ENCODE data around the gene NFIC. TPM values are rescaled to one million over a fixed set of nuclear protein-coding genes. Genes with fewer than 3 reads are reported as not detected.

The NFIC gene
- total and polyA plus RNA-seq, 10 of the 15 experiments (the other 5 are each of a cell fraction or from before 2014, with no cell fraction given): 0.71 to 53.5 (median 10.2) TPM

DNA sequence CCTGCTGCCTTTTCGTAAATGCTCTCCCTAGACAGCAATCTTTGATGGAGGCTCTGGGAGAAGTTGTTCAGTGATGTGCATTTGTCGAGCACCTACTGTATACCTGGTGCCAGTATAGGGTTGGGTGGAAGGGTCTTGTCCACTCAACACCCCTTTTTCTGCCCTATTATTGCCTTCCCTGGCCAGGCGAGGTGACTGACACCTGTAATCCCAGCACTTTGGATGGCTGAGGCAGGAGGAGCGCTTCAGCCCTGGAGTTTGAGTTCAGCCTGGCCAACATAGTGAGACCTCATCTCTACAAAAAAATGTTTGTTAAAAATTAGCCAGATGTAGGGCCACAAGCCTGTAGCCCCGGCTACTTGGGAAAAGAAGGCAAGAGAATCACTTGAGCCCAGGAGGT, 49.3 kb downstream of the NFIC start:
- Histone ChIP-seq H3K4me1 (ENCODE audit: control insufficient read depth, insufficient read depth, low read length) (no peaks in the 10 kb centered on the region), H2AFZ (ENCODE audit: control insufficient read depth, low read depth, low read length) (no peak overlapping the region), H3K4me3 (no peak overlapping the region), H3K27ac (ENCODE audit: control insufficient read depth, insufficient read depth) (no peak overlapping the region), H4K20me1 (ENCODE audit: control insufficient read depth, insufficient read depth) (no peaks in the 10 kb centered on the region), H3K9me3 (replicated peaks; ENCODE audit: control insufficient read depth, insufficient read depth, low read length) (no peaks in the 10 kb centered on the region), H3K4me2 (ENCODE audit: control insufficient read depth, insufficient read depth) (no peak overlapping the region), H3K79me2 (ENCODE audit: control insufficient read depth, insufficient read depth, low read length) (no peaks in the 10 kb centered on the region; the same call in none of the 2 replicates), H3K9ac (ENCODE audit: control insufficient read depth, insufficient read depth, low read length) (no peak overlapping the region), H3K36me3 (ENCODE audit: control insufficient read depth in 2 of 2, insufficient read depth in 2 of 2, low read length in 1 of 2) (peaks cover 3% of the 10 kb centered on the region in 2 experiments; a peak in 3 of 4 replicates), H3K27me3 (replicated peaks in 1 of 2; ENCODE audit: control insufficient read depth in 2 of 2, insufficient read depth in 2 of 2, low read length in 1 of 2) (no peaks in the 10 kb centered on the region)
- CTCF ChIA-PET: no interaction called here
- BruUV-seq (replicated peaks): no TSS peak
- FAIRE-seq (no peak), DNase-seq (ENCODE audit: low read depth, low spot score) (no peak), ATAC-seq (no peak)
- intact Hi-C loops (cut with micrococcal nuclease; ENCODE audit: unreplicated experiment): no loop called here
- in situ Hi-C loops (cut with MboI): no loop called here
- WGBS (ENCODE audit: insufficient coverage, insufficient replicate concordance, low lambda C conversion rate, missing lambda C conversion rate): 93% methylated on average over 4 of the region's 5 CpGs
- RAD21 ChIA-PET (ENCODE audit: unreplicated experiment): no interaction called here
- SMC1A ChIA-PET (ENCODE audit: uncharacterized antibody, unreplicated experiment): no interaction called here
- POLR2A ChIA-PET: no interaction called here
- TF ChIP-seq KAT2A (conservative IDR thresholded peaks at IDR 0.05; ENCODE audit: control insufficient read depth, low read depth, low read length) (no peak), ESRRA (IDR thresholded peaks at IDR 0.05; ENCODE audit: low read length) (no peak)

DNA sequence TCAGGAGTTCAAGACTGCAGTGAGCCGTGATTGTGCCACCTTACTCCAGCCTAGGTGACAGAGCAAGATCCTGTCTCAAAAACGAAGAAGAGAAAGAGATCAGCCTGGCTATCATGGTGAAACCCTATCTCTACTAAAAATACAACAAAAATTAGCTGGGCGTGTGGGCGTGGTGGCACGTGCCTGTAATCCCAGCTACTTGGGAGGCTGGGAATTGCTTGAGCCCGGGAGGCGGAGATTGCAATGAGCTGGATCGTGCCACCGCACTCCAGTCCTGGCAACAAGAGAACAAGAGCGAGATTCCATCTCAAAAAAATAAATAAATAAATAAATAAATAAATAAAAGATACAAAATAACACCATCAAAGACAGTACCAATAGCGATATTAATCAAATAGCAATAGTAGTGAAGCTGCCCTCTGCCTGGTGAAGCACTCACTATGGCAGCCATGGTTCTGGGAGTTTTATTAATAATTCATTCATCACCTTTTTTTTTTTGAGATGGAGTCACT, 53.9 kb downstream of the NFIC start:
- BruUV-seq (replicated peaks): no TSS peak
- H4K20me1 ChIP-seq (ENCODE audit: control insufficient read depth, insufficient read depth): no peaks in the 10 kb centered on the region
- H3K27ac ChIP-seq (ENCODE audit: control insufficient read depth, insufficient read depth): no peak overlapping the region
- H3K36me3 ChIP-seq (ENCODE audit: control insufficient read depth in 2 of 2, insufficient read depth in 2 of 2, low read length in 1 of 2): peaks cover 0 to 7% of the 10 kb centered on the region in 2 experiments; a peak in 3 of 4 replicates
- no peak overlapping the region for H3K9ac ChIP-seq (ENCODE audit: control insufficient read depth, insufficient read depth, low read length)
- H2AFZ ChIP-seq (ENCODE audit: control insufficient read depth, low read depth, low read length): no peak overlapping the region
- 88% methylated on average over 11 of the region's 11 CpGs for WGBS (ENCODE audit: insufficient coverage, insufficient replicate concordance, low lambda C conversion rate, missing lambda C conversion rate)
- no peak overlapping the region for H3K4me2 ChIP-seq (ENCODE audit: control insufficient read depth, insufficient read depth)
- DNase-seq (ENCODE audit: low read depth, low spot score) (no peak), ATAC-seq (no peak), FAIRE-seq (no peak)
- H3K27me3 ChIP-seq (replicated peaks in 1 of 2; ENCODE audit: control insufficient read depth in 2 of 2, insufficient read depth in 2 of 2, low read length in 1 of 2): no peaks in the 10 kb centered on the region
- ChIA-PET RAD21 (ENCODE audit: unreplicated experiment) (interaction anchor here (1.0 to 1.8 kb wide), 2 partner anchors 9 to 15 kb away, joined by 3 to 7 read pairs; no protein-coding TSS in a partner anchor), SMC1A (ENCODE audit: uncharacterized antibody, unreplicated experiment) (interaction anchor here (1.9 kb wide), 1 partner anchor 9 kb away, joined by 7 read pairs; no protein-coding TSS in a partner anchor), CTCF (interaction anchor here (3.2 kb wide), 1 partner anchor 10 kb away, joined by 26 read pairs; no protein-coding TSS in a partner anchor), POLR2A (interaction anchor here (0.6 kb wide), 1 partner anchor 17 kb away, joined by 5 read pairs; no protein-coding TSS in a partner anchor)
- in situ Hi-C loops (cut with MboI) (no loop called here), intact Hi-C loops (cut with micrococcal nuclease; ENCODE audit: unreplicated experiment) (no loop called here)
- no peaks in the 10 kb centered on the region; the same call in none of the 2 replicates for H3K79me2 ChIP-seq (ENCODE audit: control insufficient read depth, insufficient read depth, low read length)
- no peaks in the 10 kb centered on the region for H3K4me1 ChIP-seq (ENCODE audit: control insufficient read depth, insufficient read depth, low read length)
- no peaks in the 10 kb centered on the region for H3K9me3 ChIP-seq (replicated peaks; ENCODE audit: control insufficient read depth, insufficient read depth, low read length)
- no peak overlapping the region for H3K4me3 ChIP-seq
- no peak for TF ChIP-seq HDAC2 (IDR thresholded peaks at IDR 0.05)
- TF ChIP-seq, protein P1, sequence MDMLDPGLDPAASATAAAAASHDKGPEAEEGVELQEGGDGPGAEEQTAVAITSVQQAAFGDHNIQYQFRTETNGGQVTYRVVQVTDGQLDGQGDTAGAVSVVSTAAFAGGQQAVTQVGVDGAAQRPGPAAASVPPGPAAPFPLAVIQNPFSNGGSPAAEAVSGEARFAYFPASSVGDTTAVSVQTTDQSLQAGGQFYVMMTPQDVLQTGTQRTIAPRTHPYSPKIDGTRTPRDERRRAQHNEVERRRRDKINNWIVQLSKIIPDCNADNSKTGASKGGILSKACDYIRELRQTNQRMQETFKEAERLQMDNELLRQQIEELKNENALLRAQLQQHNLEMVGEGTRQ (IDR thresholded peaks at IDR 0.05; ENCODE audit: borderline replicate concordance, low read depth, low read length): no peak
- TF ChIP-seq NRF1 (conservative IDR thresholded peaks at IDR 0.05; ENCODE audit: low read depth, low read length): no peak
- no peak for TF ChIP-seq ZNF622 (IDR thresholded peaks at IDR 0.05)
- no peak for TF ChIP-seq ZNF207 (IDR thresholded peaks at IDR 0.05; ENCODE audit: borderline replicate concordance)
- TF ChIP-seq POLR2AphosphoS2 (IDR thresholded peaks at IDR 0.05; ENCODE audit: low read depth, low read length): no peak
- TF ChIP-seq ZNF217 (IDR thresholded peaks at IDR 0.05): no peak
- no peak for TF ChIP-seq CHD2 (IDR thresholded peaks at IDR 0.05; ENCODE audit: borderline replicate concordance, low read depth, low read length)
- TF ChIP-seq IKZF1 (conservative IDR thresholded peaks at IDR 0.05): no peak
- TF ChIP-seq, protein P2, sequence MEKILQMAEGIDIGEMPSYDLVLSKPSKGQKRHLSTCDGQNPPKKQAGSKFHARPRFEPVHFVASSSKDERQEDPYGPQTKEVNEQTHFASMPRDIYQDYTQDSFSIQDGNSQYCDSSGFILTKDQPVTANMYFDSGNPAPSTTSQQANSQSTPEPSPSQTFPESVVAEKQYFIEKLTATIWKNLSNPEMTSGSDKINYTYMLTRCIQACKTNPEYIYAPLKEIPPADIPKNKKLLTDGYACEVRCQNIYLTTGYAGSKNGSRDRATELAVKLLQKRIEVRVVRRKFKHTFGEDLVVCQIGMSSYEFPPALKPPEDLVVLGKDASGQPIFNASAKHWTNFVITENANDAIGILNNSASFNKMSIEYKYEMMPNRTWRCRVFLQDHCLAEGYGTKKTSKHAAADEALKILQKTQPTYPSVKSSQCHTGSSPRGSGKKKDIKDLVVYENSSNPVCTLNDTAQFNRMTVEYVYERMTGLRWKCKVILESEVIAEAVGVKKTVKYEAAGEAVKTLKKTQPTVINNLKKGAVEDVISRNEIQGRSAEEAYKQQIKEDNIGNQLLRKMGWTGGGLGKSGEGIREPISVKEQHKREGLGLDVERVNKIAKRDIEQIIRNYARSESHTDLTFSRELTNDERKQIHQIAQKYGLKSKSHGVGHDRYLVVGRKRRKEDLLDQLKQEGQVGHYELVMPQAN (conservative IDR thresholded peaks at IDR 0.05): no peak
